HCT116 (cell line): ENCODE measurements around the gene AKT1. TPM values are rescaled to one million over a fixed set of nuclear protein-coding genes. Genes with fewer than 3 reads are reported as not detected.

ENCODE experiments used
- ATAC-seq: fragments of 200-7000 bp; cut with Tn5 transposase; 2 replicates; pipeline ENCODE4 v1.9.1; 2020; ENCODE audit warnings: mild to moderate bottlenecking, moderate library complexity
- BruUV-seq: library from RNA; stranded (reverse); fragments of 400-500 nt; replicated peaks from 2 replicates; lab custom pipeline; 2021; lab: Mats Ljungman, UMichigan
- CTCF ChIA-PET: fragments of 300-600 bp; sonication (Branson Sonifier 250); formaldehyde crosslinking; loops from one replicate; lab custom pipeline; 2021; ENCODE audit warnings: antibody characterized with exemption; lab: Charles Lee
- POLR2A ChIA-PET: fragments of 300-600, 350-600 bp; sonication (Branson Sonifier 250); formaldehyde crosslinking; loops from one replicate; lab custom pipeline; 2021; ENCODE audit warnings: antibody characterized with exemption; lab: Charles Lee
- RAD21 ChIA-PET, 2 experiments: fragments of 300-600 bp; sonication (Branson Sonifier 250); formaldehyde crosslinking; loops; one replicate each; lab custom pipeline; 2023; ENCODE audit warnings: low total read pairs in 2 of 2; ENCODE audit not compliant: uncharacterized antibody in 2 of 2, unreplicated experiment in 2 of 2, low non-redundant PET in 1 of 2; lab: Charles Lee
- DNase-seq: peaks from one replicate; pipeline ENCODE4 v3.0.0-alpha.2; 2010; ENCODE audit warnings: low read depth, low spot score
- H2AFZ ChIP-seq: fragments of 200-600 bp; shearing (Covaris generic), sonication (generic); 2 replicates; pipeline ENCODE4 v1.6.1; 2017; ENCODE audit warnings: low read depth, mixed run types, mixed read lengths, antibody characterized with exemption, low read length; ENCODE audit not compliant: poor library complexity, severe bottlenecking
- H3K27ac ChIP-seq: 2 replicates; pipeline ENCODE4 v1.5.1; 2012; ENCODE audit warnings: low read depth, low read length
- H3K27me3 ChIP-seq: fragments of 200-600 bp; sonication (generic); 2 replicates; pipeline ENCODE4 v1.6.1; 2016; ENCODE audit warnings: mixed run types, low read length, mixed read lengths; ENCODE audit not compliant: insufficient read depth
- H3K36me3 ChIP-seq, 2 experiments: fragments of 200-500 bp in 1 of 2; fragments of 200-600 bp in 1 of 2; sonication (Bioruptor generic) in 1 of 2; sonication (generic) in 1 of 2; 2 replicates each; pipeline versions ENCODE4 v1.5.1 to v1.6.1; 2014 to 2016; ENCODE audit warnings: low read length in 2 of 2, inconsistent platforms in 1 of 2, mixed read lengths in 1 of 2, mixed run types in 1 of 2; ENCODE audit not compliant: insufficient read depth in 2 of 2, control insufficient read depth in 1 of 2
- H3K4me1 ChIP-seq, 2 experiments: fragments of 200-600 bp in 1 of 2; sonication (generic) in 1 of 2; 2 replicates each; pipeline versions ENCODE4 v1.5.1 to v1.6.1; 2012 to 2017; ENCODE audit warnings: low read length in 2 of 2, inconsistent platforms in 1 of 2, mild to moderate bottlenecking in 1 of 2, mixed read lengths in 1 of 2, mixed run types in 1 of 2, moderate library complexity in 1 of 2; ENCODE audit not compliant: insufficient read depth in 2 of 2, control insufficient read depth in 1 of 2
- H3K4me2 ChIP-seq: fragments of 200-600 bp; sonication (generic); 2 replicates; pipeline ENCODE4 v1.6.1; 2017; ENCODE audit warnings: mixed run types, low read length, mixed read lengths
- H3K4me3 ChIP-seq, 2 experiments: fragments of 200-600 bp in 1 of 2; sonication (generic) in 1 of 2; replicated peaks in 1 of 2; 2 replicates each; pipeline ENCODE4 v1.5.1; 2011 to 2016; ENCODE audit warnings: low read length in 2 of 2, control low read depth in 1 of 2, low read depth in 1 of 2, mild to moderate bottlenecking in 1 of 2, mixed read lengths in 1 of 2, mixed run types in 1 of 2
- H3K79me2 ChIP-seq: fragments of 200-600 bp; sonication (generic); 2 replicates; pipeline ENCODE4 v1.6.1; 2017; ENCODE audit warnings: mild to moderate bottlenecking, mixed run types, low read length, moderate library complexity, mixed read lengths; ENCODE audit not compliant: insufficient read depth
- H3K9ac ChIP-seq: fragments of 200-600 bp; sonication (generic); 2 replicates; pipeline ENCODE4 v1.6.1; 2016; ENCODE audit warnings: low read length, mixed read lengths
- H3K9me2 ChIP-seq: fragments of 200-600 bp; sonication (generic), shearing (Covaris generic); 2 replicates; pipeline ENCODE4 v1.6.1; 2017; ENCODE audit warnings: mixed run types, mild to moderate bottlenecking, moderate library complexity; ENCODE audit not compliant: insufficient read depth
- H3K9me3 ChIP-seq, 2 experiments: fragments of 200-500 bp in 1 of 2; fragments of 200-600 bp in 1 of 2; sonication (Bioruptor generic) in 1 of 2; sonication (generic) in 1 of 2; 2 replicates each; pipeline ENCODE4 v1.6.1; 2014 to 2017; ENCODE audit warnings: low read length in 2 of 2, mixed read lengths in 2 of 2, inconsistent platforms in 1 of 2, low read depth in 1 of 2, mild to moderate bottlenecking in 1 of 2, mixed run types in 1 of 2, moderate library complexity in 1 of 2; ENCODE audit not compliant: control insufficient read depth in 1 of 2, insufficient read depth in 1 of 2
- H4K20me1 ChIP-seq: fragments of 200-600 bp; sonication (generic), shearing (Covaris generic); 2 replicates; pipeline ENCODE4 v1.6.1; 2017; ENCODE audit warnings: mixed run types, mild to moderate bottlenecking, moderate library complexity; ENCODE audit not compliant: insufficient read depth
- CBX3 ChIP-seq: IDR thresholded peaks from 2 replicates; pipeline ENCODE4 v1.6.1; 2012; ENCODE audit warnings: low read depth
- CEBPB ChIP-seq: IDR thresholded peaks from 2 replicates; pipeline ENCODE4 v1.6.1; 2012; ENCODE audit warnings: low read depth
- CTCF ChIP-seq, 3 experiments: fragments of 200-600 bp in 1 of 3; sonication (generic) in 1 of 3; IDR thresholded peaks in 2 of 3; conservative IDR thresholded peaks in 1 of 3; 2 replicates each; pipeline ENCODE4 v1.5.1; 2012 to 2017; ENCODE audit warnings: low read depth in 2 of 3, low read length in 2 of 3, antibody characterized with exemption in 1 of 3, borderline replicate concordance in 1 of 3, control low read depth in 1 of 3, mild to moderate bottlenecking in 1 of 3, mixed read lengths in 1 of 3, mixed run types in 1 of 3, moderate library complexity in 1 of 3; ENCODE audit not compliant: insufficient read depth in 1 of 3
- EGR1 ChIP-seq: IDR thresholded peaks from 2 replicates; pipeline ENCODE4 v1.6.1; 2012; ENCODE audit warnings: low read depth
- ELF1 ChIP-seq: IDR thresholded peaks from 2 replicates; pipeline ENCODE4 v1.6.1; 2012; ENCODE audit warnings: low read depth, borderline replicate concordance
- EZH2 ChIP-seq: fragments of 200-600 bp; sonication (generic); IDR thresholded peaks from 2 replicates; pipeline ENCODE4 v1.6.1; 2017; ENCODE audit warnings: antibody characterized with exemption, mixed run types
- POLR2A ChIP-seq: IDR thresholded peaks from 2 replicates; pipeline ENCODE4 v1.7.0; 2011; ENCODE audit warnings: borderline replicate concordance; ENCODE audit not compliant: insufficient read depth, insufficient read length; ENCODE audit errors: extremely low read depth
- POLR2AphosphoS5 ChIP-seq: IDR thresholded peaks from 2 replicates; pipeline ENCODE4 v1.6.1; 2011; ENCODE audit warnings: mild to moderate bottlenecking, low read depth, low read length, moderate library complexity
- RAD21 ChIP-seq: IDR thresholded peaks from 2 replicates; pipeline ENCODE4 v1.6.1; 2012; ENCODE audit warnings: low read depth, mild to moderate bottlenecking
- SIN3A ChIP-seq: IDR thresholded peaks from 2 replicates; pipeline ENCODE4 v1.6.1; 2012; ENCODE audit warnings: low read depth
- SP1 ChIP-seq: IDR thresholded peaks from 2 replicates; pipeline ENCODE4 v1.6.1; 2012; ENCODE audit warnings: low read depth
- SRF ChIP-seq: IDR thresholded peaks from 2 replicates; pipeline ENCODE4 v1.6.1; 2012; ENCODE audit warnings: low read depth
- TCF7L2 ChIP-seq: IDR thresholded peaks from 2 replicates; pipeline ENCODE4 v1.7.0; 2011; ENCODE audit warnings: borderline replicate concordance, inconsistent platforms; ENCODE audit not compliant: insufficient read depth, insufficient read length; ENCODE audit errors: extremely low read depth
- ZFX ChIP-seq: fragments of 450-650 bp; IDR thresholded peaks from 2 replicates; pipeline ENCODE4 v1.6.1; 2017
- intact Hi-C: fragments of 100-400 bp; cut with micrococcal nuclease; formaldehyde crosslinking; loops from 2 replicates; pipeline ENCODE4 v1.10.0; 2022
- total RNA-seq: library from RNA; stranded (reverse); gene quantifications from one replicate; pipeline ENCODE4 v1.2.1, GENCODE V29; 2021; ENCODE audit not compliant: unreplicated experiment
- TF ChIP-seq, protein P1 (sequence below): IDR thresholded peaks from 2 replicates; pipeline ENCODE4 v1.6.1; 2012

AKT1 gene
- total RNA-seq, 1 experiment from 2014 or later: 152 TPM

DNA sequence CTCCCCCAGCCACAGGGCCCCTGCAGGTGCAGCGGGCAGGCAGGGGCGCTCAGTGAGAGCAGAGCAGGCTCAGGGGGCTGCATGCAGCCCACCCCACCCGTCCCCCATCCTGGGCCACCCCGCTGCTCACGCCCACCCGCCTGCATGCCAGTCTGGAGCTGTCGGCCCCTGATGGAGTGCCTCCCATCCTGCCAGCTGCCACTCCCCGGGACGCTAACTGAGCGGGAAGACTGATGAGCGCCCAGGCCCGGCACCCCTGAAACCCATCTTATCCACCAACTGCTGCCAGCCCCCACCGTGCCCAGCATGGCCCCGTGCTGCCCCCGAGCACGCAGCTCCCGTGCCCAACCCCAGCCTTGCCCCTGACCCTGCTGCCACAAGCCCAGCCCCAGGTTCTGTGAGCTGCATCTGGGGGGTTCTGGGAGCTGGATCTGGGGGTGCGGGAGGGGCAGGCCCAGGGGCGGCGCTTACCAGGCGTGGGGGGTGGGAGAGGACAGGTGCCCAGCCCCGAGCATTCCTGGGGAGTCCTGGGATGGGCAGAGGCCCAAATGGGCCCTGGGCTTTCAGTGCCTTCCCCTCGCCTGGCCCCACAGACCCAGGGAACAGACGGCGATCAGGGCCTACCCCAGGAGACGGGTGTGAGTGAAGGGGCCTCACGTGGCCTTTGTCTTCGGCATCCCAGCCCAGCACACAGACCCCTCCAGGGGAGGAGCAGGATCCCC is 13.3 kb downstream of the AKT1 start (continued):
- TF ChIP-seq, protein P1, sequence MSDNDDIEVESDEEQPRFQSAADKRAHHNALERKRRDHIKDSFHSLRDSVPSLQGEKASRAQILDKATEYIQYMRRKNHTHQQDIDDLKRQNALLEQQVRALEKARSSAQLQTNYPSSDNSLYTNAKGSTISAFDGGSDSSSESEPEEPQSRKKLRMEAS: no peak
- TF ChIP-seq CEBPB (no peak), CTCF (IDR thresholded peaks at IDR 0.05 in 2 of 3, conservative IDR thresholded peaks at IDR 0.05 in 1 of 3; ENCODE audit: borderline replicate concordance in 1 of 3, insufficient read depth in 1 of 3, low read depth in 2 of 3, low read length in 2 of 3) (no peak), EZH2 (no peak), POLR2AphosphoS5 (no peak), TCF7L2 (no peak), SIN3A (no peak)

- intact Hi-C loops: no loop called here
- H3K9ac ChIP-seq: no peak overlapping the region
- CTCF ChIA-PET: no interaction called here
- peaks cover 0 to 3% of the 10 kb centered on the region in 2 experiments; a peak in 2 of 4 replicates for H3K36me3 ChIP-seq
- no peaks in the 10 kb centered on the region for H3K4me1 ChIP-seq
- no peak for DNase-seq
- RAD21 ChIA-PET: interaction anchor here in 1 of 2 experiments (0.6 kb wide), 1 partner anchor 11 kb away, joined by 6 read pairs; no protein-coding TSS in a partner anchor
- no peaks in the 10 kb centered on the region for H3K9me2 ChIP-seq
- no peak overlapping the region for H2AFZ ChIP-seq
- H3K79me2 ChIP-seq: peaks cover 13% of the 10 kb centered on the region; the same call in 1 of the 2 replicates
- H3K4me3 ChIP-seq: no peak overlapping the region
- POLR2A ChIA-PET: no interaction called here
- H4K20me1 ChIP-seq: no peaks in the 10 kb centered on the region
- ATAC-seq: no peak
- no TSS peak for BruUV-seq
- no peaks in the 10 kb centered on the region for H3K27me3 ChIP-seq
- no peak overlapping the region for H3K4me2 ChIP-seq
- no peaks in the 10 kb centered on the region for H3K9me3 ChIP-seq
- H3K27ac ChIP-seq: no peak overlapping the region
- TF ChIP-seq EZH2 (no peak), ZFX (no peak), CBX3 (no peak), CEBPB (no peak), ELF1 (no peak), RAD21 (no peak), SP1 (no peak), CTCF (IDR thresholded peaks at IDR 0.05 in 2 of 3, conservative IDR thresholded peaks at IDR 0.05 in 1 of 3; ENCODE audit: borderline replicate concordance in 1 of 3, insufficient read depth in 1 of 3, low read depth in 2 of 3, low read length in 2 of 3) (no peak), POLR2A (no peak), SIN3A (no peak), EGR1 (no peak), SRF (no peak)
- TF ChIP-seq, protein P1: no peak
These were observed 14.1 kb downstream of the AKT1 start for GRCh38 chr14:104781271-104782077.
